H1 (cell line): ENCODE results near the gene LYPD6B. TPM values are rescaled to one million over a fixed set of nuclear protein-coding genes. Genes with fewer than 3 reads are reported as not detected.

Experiments
- CTCF ChIA-PET: fragments of 300-600 bp; sonication (Branson Sonifier 250); formaldehyde crosslinking; loops from one replicate; lab custom pipeline; 2021; ENCODE audit not compliant: partially characterized antibody; lab: Charles Lee
- POLR2A ChIA-PET: fragments of 300-600 bp; sonication (Branson Sonifier 250); formaldehyde crosslinking; loops from one replicate; lab custom pipeline; 2021; ENCODE audit warnings: inconsistent platforms; ENCODE audit not compliant: partially characterized antibody; lab: Charles Lee
- DNase-seq, 2 experiments: peaks; one replicate each; pipeline versions ENCODE4 v3.0.0 to v3.0.0-alpha.2; 2010 to 2022; ENCODE audit warnings: low spot score in 2 of 2, low read depth in 1 of 2, mixed read lengths in 1 of 2
- FAIRE-seq: peaks from 2 replicates; lab custom pipeline; 2011; peaks lifted over from hg19 to GRCh38; lab: Jason Lieb, UNC
- H2AFZ ChIP-seq: 2 replicates; pipeline ENCODE4 v1.8.1; 2012; ENCODE audit warnings: low read length, inconsistent platforms
- H2AK5ac ChIP-seq: 2 replicates; pipeline ENCODE4 v1.6.1; 2013; ENCODE audit warnings: low read depth, low read length
- H2BK120ac ChIP-seq: replicated peaks from 2 replicates; pipeline ENCODE3; 2013; ENCODE audit warnings: low read depth, low read length, inconsistent platforms
- H2BK12ac ChIP-seq: 2 replicates; pipeline ENCODE4 v1.6.1; 2013; ENCODE audit warnings: low read depth, low read length
- H2BK15ac ChIP-seq: 2 replicates; pipeline ENCODE4 v1.6.1; 2013; ENCODE audit warnings: low read length
- H2BK20ac ChIP-seq: 2 replicates; pipeline ENCODE4 v1.6.1; 2013; ENCODE audit warnings: low read length
- H2BK5ac ChIP-seq: 2 replicates; pipeline ENCODE4 v1.6.1; 2013; ENCODE audit warnings: low read depth, low read length
- H3K14ac ChIP-seq: 2 replicates; pipeline ENCODE4 v1.6.1; 2013; ENCODE audit warnings: inconsistent platforms; ENCODE audit not compliant: insufficient read length
- H3K18ac ChIP-seq: 2 replicates; pipeline ENCODE4 v1.6.1; 2013; ENCODE audit warnings: low read length; ENCODE audit errors: extremely low read depth
- H3K23ac ChIP-seq: 2 replicates; pipeline ENCODE4 v1.6.1; 2013; ENCODE audit warnings: inconsistent platforms; ENCODE audit not compliant: insufficient read length
- H3K23me2 ChIP-seq: 2 replicates; pipeline ENCODE4 v1.6.1; 2013; ENCODE audit warnings: low read depth, low read length
- H3K27ac ChIP-seq: 2 replicates; pipeline ENCODE4 v1.6.1; 2011; ENCODE audit warnings: low read depth, low read length, inconsistent platforms
- H3K27me3 ChIP-seq, 4 experiments: replicated peaks in 1 of 4; 1 replicate in 1 of 4; 2 replicates in 3 of 4; pipeline versions ENCODE4 v1.6.1 to v1.8.1; 2011 to 2013; ENCODE audit warnings: low read length in 3 of 4, mild to moderate bottlenecking in 3 of 4, inconsistent platforms in 2 of 4, mixed read lengths in 2 of 4, moderate library complexity in 1 of 4; ENCODE audit not compliant: control insufficient read depth in 3 of 4, insufficient read depth in 3 of 4; ENCODE audit errors: extremely low read depth in 1 of 4
- H3K36me3 ChIP-seq, 4 experiments: 2 replicates each; pipeline versions ENCODE4 v1.6.1 to v1.8.1; 2011 to 2013; ENCODE audit warnings: mild to moderate bottlenecking in 4 of 4, low read length in 3 of 4, moderate library complexity in 2 of 4, control low read depth in 1 of 4, inconsistent platforms in 1 of 4; ENCODE audit not compliant: insufficient read depth in 4 of 4, control insufficient read depth in 2 of 4
- H3K4ac ChIP-seq: replicated peaks from 2 replicates; pipeline ENCODE3; 2013; ENCODE audit warnings: low read length, low read depth, mixed read lengths, inconsistent platforms; ENCODE audit not compliant: insufficient read length
- H3K4me1 ChIP-seq, 4 experiments: replicated peaks in 1 of 4; 1 replicate in 1 of 4; 2 replicates in 3 of 4; pipeline versions ENCODE4 v1.6.1 to v1.8.1; 2011 to 2013; ENCODE audit warnings: low read length in 3 of 4, inconsistent platforms in 2 of 4, mixed read lengths in 1 of 4; ENCODE audit not compliant: insufficient read depth in 4 of 4, control insufficient read depth in 3 of 4
- H3K4me2 ChIP-seq, 2 experiments: 2 replicates each; pipeline versions ENCODE4 v1.6.1 to v1.8.1; 2011 to 2013; ENCODE audit warnings: low read depth in 2 of 2, low read length in 2 of 2, control low read depth in 1 of 2, inconsistent platforms in 1 of 2, mild to moderate bottlenecking in 1 of 2; ENCODE audit not compliant: insufficient read depth in 1 of 2
- H3K4me3 ChIP-seq, 4 experiments: fragments of 200-600, 300-600 bp in 1 of 4; sonication (generic), shearing (Covaris generic), sonication (Bioruptor Twin) in 1 of 4; 2 replicates each; pipeline versions ENCODE4 v1.5.1 to v1.8.1; 2011 to 2016; ENCODE audit warnings: low read length in 4 of 4, low read depth in 3 of 4, control low read depth in 2 of 4, inconsistent platforms in 2 of 4, mild to moderate bottlenecking in 2 of 4, mixed read lengths in 1 of 4, moderate library complexity in 1 of 4; ENCODE audit not compliant: insufficient read depth in 2 of 4; ENCODE audit errors: extremely low read depth in 1 of 4
- H3K56ac ChIP-seq: replicated peaks from 2 replicates; pipeline ENCODE3; 2013; ENCODE audit warnings: low read depth, mild to moderate bottlenecking, mixed read lengths, low read length, inconsistent platforms; ENCODE audit not compliant: insufficient read length
- H3K79me1 ChIP-seq: 2 replicates; pipeline ENCODE4 v1.6.1; 2013; ENCODE audit warnings: low read depth, low read length, control low read depth
- H3K79me2 ChIP-seq, 2 experiments: 2 replicates each; pipeline versions ENCODE4 v1.6.1 to v1.8.1; 2012 to 2013; ENCODE audit warnings: low read length in 2 of 2, mild to moderate bottlenecking in 2 of 2, inconsistent platforms in 1 of 2; ENCODE audit not compliant: insufficient read depth in 2 of 2, control insufficient read depth in 1 of 2
- H3K9ac ChIP-seq, 4 experiments: replicated peaks in 1 of 4; 1 replicate in 1 of 4; 2 replicates in 3 of 4; pipeline versions ENCODE4 v1.6.1 to v1.8.1; 2011 to 2013; ENCODE audit warnings: low read depth in 3 of 4, low read length in 3 of 4, control low read depth in 2 of 4, mild to moderate bottlenecking in 2 of 4, moderate library complexity in 2 of 4, inconsistent platforms in 1 of 4; ENCODE audit errors: extremely low read depth in 1 of 4
- H3K9me3 ChIP-seq, 2 experiments: 2 replicates each; pipeline versions ENCODE4 v1.6.1 to v1.8.1; 2012 to 2013; ENCODE audit warnings: mild to moderate bottlenecking in 2 of 2, moderate library complexity in 2 of 2, control low read depth in 1 of 2, inconsistent platforms in 1 of 2, low read depth in 1 of 2, low read length in 1 of 2, mixed read lengths in 1 of 2; ENCODE audit not compliant: insufficient read depth in 2 of 2
- H4K20me1 ChIP-seq, 2 experiments: replicated peaks in 1 of 2; 2 replicates each; pipeline versions ENCODE3 to v1.8.1; 2011 to 2013; ENCODE audit warnings: inconsistent platforms in 2 of 2, low read length in 2 of 2, mild to moderate bottlenecking in 1 of 2; ENCODE audit not compliant: insufficient read depth in 2 of 2, control insufficient read depth in 1 of 2
- H4K5ac ChIP-seq: 2 replicates; pipeline ENCODE4 v1.6.1; 2013; ENCODE audit warnings: low read length, low read depth, mixed read lengths, inconsistent platforms; ENCODE audit not compliant: insufficient read length
- H4K8ac ChIP-seq: 2 replicates; pipeline ENCODE4 v1.8.0; 2013; ENCODE audit warnings: mild to moderate bottlenecking, moderate library complexity, low read length, inconsistent platforms; ENCODE audit not compliant: insufficient read depth; ENCODE audit errors: extremely low read depth
- H4K91ac ChIP-seq: replicated peaks from 2 replicates; pipeline ENCODE3; 2013; ENCODE audit warnings: low read length, mixed read lengths, inconsistent platforms; ENCODE audit not compliant: insufficient read length
- ASH2L ChIP-seq: fragments of 200-600, 300-600 bp; sonication (generic); IDR thresholded peaks from one replicate; pipeline ENCODE4 v1.7.1; 2017; ENCODE audit warnings: low read length
- EGR1 ChIP-seq: IDR thresholded peaks from 2 replicates; pipeline ENCODE4 v1.6.1; 2011; ENCODE audit warnings: low read depth, low read length, borderline replicate concordance
- HDAC6 ChIP-seq: IDR thresholded peaks from one replicate; pipeline ENCODE4 v1.7.1; 2012; ENCODE audit warnings: low read depth, mild to moderate bottlenecking, inconsistent platforms, low read length, moderate library complexity
- JUN ChIP-seq: IDR thresholded peaks from 2 replicates; pipeline ENCODE4 v1.6.1; 2011; ENCODE audit warnings: low read depth, mild to moderate bottlenecking, improper control_type of control experiment, low read length
- PHF8 ChIP-seq: fragments of 200-600 bp; sonication (generic); conservative IDR thresholded peaks from 2 replicates; pipeline ENCODE4 v1.7.1; 2012; ENCODE audit warnings: low read depth, mild to moderate bottlenecking, inconsistent platforms, low read length, moderate library complexity
- POLR2AphosphoS5 ChIP-seq: IDR thresholded peaks from 2 replicates; pipeline ENCODE4 v1.6.1; 2011; ENCODE audit warnings: low read depth, low read length
- RFX5 ChIP-seq: IDR thresholded peaks from 2 replicates; pipeline ENCODE4 v1.6.1; 2011; ENCODE audit warnings: low read depth, low read length, improper control_type of control experiment, borderline replicate concordance
- RNF2 ChIP-seq: fragments of 200-900, 300-1000 bp; sonication (generic); IDR thresholded peaks from 2 replicates; pipeline ENCODE4 v1.7.1; 2016; ENCODE audit warnings: borderline replicate concordance, low read depth, mild to moderate bottlenecking, antibody characterized with exemption, low read length; ENCODE audit not compliant: poor library complexity, severe bottlenecking; ENCODE audit errors: missing control alignments
- SIN3A ChIP-seq, 2 experiments: IDR thresholded peaks in 1 of 2; conservative IDR thresholded peaks in 1 of 2; 2 replicates each; pipeline ENCODE4 v1.6.1; 2011 to 2012; ENCODE audit warnings: low read length in 2 of 2, improper control_type of control experiment in 1 of 2, low read depth in 1 of 2, mild to moderate bottlenecking in 1 of 2
- WGBS, 2 experiments: shearing (Covaris generic) in 1 of 2; methylation state at CpG; one replicate each; pipeline versions ENCODE4 v1.1.6 to v1.1.7; 2013 to 2015; ENCODE audit warnings: low lambda C conversion rate in 2 of 2, mixed read lengths in 2 of 2, inconsistent platforms in 1 of 2, low coverage in 1 of 2, missing lambda C conversion rate in 1 of 2; ENCODE audit not compliant: insufficient replicate concordance in 2 of 2, insufficient coverage in 1 of 2, insufficient read length in 1 of 2; ENCODE audit errors: extremely low coverage in 1 of 2, missing lambda C conversion rate in 1 of 2; 5-methylcytosine and 5-hydroxymethylcytosine counted together
- polyA plus RNA-seq, 7 experiments: library from polyadenylated mRNA; depleted of rRNA in 3 of 7; stranded (reverse) in 5 of 7; unstranded in 2 of 7; fragments of >200 nt in 5 of 7; fragments of 200-250 nt in 2 of 7; gene quantifications; 1 replicate in 5 of 7; 2 replicates in 1 of 7; 4 replicates in 1 of 7; pipeline versions ENCODE4 v1.2.1 to v1.2.3, GENCODE V29; 2011 to 2013; ENCODE audit warnings: missing spikeins in 2 of 7, mixed read lengths in 2 of 7
- total RNA-seq: library from RNA; stranded (reverse); fragmentation: NEBNext Ultra II Directional; extraction: Animal tissue kit (Norgen Biotek cat#: 25700); gene quantifications from 2 replicates; pipeline ENCODE4 v1.2.1, GENCODE V29; 2021

LYPD6B gene
- total and polyA plus RNA-seq, 2 of the 8 experiments (the other 6 are each of a cell fraction or from before 2014, with no cell fraction given), result 2.2 to 3.5 TPM

DNA sequence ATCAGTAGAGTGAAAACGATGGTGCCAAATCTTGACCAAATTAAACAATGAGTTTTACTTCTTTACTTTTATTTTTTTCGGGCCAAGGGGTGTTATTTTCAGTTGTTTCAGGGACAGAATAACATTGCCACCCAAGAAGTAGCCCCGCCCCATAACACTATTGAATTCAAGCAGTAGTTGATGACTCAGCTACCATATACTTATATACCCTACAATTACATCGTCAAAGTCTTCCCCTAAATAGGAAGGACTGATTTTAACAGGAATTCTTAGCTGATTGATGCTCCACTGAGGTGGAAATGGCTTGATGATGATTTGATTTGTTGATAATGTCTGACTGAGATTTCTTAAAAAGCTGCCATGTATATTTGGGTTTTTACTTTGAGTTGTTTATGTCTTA is 24.7 kb downstream of the LYPD6B start:
- Histone ChIP-seq H2AK5ac (no peak overlapping the region), H3K27me3 (no peaks in the 10 kb centered on the region), H3K4me1 (peaks cover 0 to 2% (median 0%) of the 10 kb centered on the region in 4 experiments; a peak in 1 of 7 replicates), H4K91ac (no peak overlapping the region), H3K79me2 (no peaks in the 10 kb centered on the region), H3K56ac (no peak overlapping the region), H3K9ac (no peak overlapping the region), H3K36me3 (no peaks in the 10 kb centered on the region), H2BK20ac (no peak overlapping the region), H3K23ac (no peak overlapping the region), H2BK15ac (no peak overlapping the region), H2BK12ac (no peak overlapping the region), H4K8ac (no peak overlapping the region), H2BK120ac (no peak overlapping the region), H3K14ac (no peak overlapping the region), H3K23me2 (no peaks in the 10 kb centered on the region; the same call in 1 of the 2 replicates), H2AFZ (no peak overlapping the region), H3K4me2 (no peak overlapping the region), H3K4ac (no peak overlapping the region), H3K27ac (no peak overlapping the region), H3K9me3 (no peaks in the 10 kb centered on the region), H2BK5ac (no peak overlapping the region), H3K79me1 (no peaks in the 10 kb centered on the region), H3K4me3 (no peak overlapping the region), H4K20me1 (no peaks in the 10 kb centered on the region), H4K5ac (no peak overlapping the region), H3K18ac (no peak overlapping the region)
- no peak for DNase-seq
- ChIA-PET POLR2A (no interaction called here), CTCF (interaction anchor here (0.9 to 1.4 kb wide), 2 partner anchors 24 to 25 kb away, joined by 3 to 4 read pairs; partner anchors contain the start of gene LYPD6B)
- 86% methylated on average over 4 of the region's 4 CpGs; no CpG with 5 or more reads in 1 of the 2 experiments for WGBS, 2 experiments
- TF ChIP-seq PHF8 (no peak), SIN3A (conservative IDR thresholded peaks at IDR 0.05 in 1 of 2, IDR thresholded peaks at IDR 0.05 in 1 of 2; ENCODE audit: low read depth in 1 of 2, low read length in 2 of 2) (no peak), HDAC6 (no peak), RFX5 (no peak), POLR2AphosphoS5 (no peak), EGR1 (no peak), ASH2L (no peak), RNF2 (no peak), JUN (no peak)
- no peak for FAIRE-seq
